HS-5 (cell line): ENCODE measurements around the gene RAPGEF6.
"Not testable (repeated sequence)": the region's sequence is repeated elsewhere in the genome, so short reads cannot be mapped to it uniquely, and the experiment has no call there.

Experiments
- DNase-seq: peaks from one replicate; pipeline ENCODE4 v3.0.0-alpha.2; 2012; ENCODE audit warnings: low read depth

The RAPGEF6 gene

GRCh38 chr5:131608597-131608996 lies 26.4 kb downstream of the RAPGEF6 start:
- DNase-seq, result no peak

DNA sequence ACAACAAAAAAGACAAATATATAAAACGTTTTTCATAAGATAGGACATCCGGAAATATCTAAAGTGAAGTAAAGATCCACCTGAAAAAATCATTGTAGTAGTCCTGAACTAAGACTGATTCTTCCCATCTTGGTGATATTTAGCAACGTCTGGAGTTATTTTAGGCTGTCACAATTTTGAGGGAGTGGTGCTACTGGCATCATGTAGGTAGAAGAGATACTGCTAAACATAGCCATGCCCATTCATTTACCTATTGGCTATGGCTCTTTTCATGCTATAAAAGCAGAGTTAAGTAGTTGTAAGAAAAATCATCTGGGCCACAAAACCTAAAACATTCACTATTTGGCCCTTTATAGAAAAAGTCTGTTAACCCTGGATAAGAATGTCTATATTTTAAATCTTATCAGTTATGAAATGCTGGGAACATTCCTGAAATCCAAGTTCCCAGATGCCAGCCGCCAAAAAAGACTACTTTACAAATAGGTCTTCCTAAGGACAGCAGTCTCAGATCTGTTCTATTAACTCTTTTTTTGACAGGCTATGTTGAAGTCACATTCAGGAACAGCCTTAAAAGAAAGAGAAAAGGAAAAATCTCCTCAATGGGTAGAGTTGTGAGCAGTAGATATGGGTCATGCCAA lies 27.0 kb downstream of the RAPGEF6 start:
- no peak for DNase-seq

DNA sequence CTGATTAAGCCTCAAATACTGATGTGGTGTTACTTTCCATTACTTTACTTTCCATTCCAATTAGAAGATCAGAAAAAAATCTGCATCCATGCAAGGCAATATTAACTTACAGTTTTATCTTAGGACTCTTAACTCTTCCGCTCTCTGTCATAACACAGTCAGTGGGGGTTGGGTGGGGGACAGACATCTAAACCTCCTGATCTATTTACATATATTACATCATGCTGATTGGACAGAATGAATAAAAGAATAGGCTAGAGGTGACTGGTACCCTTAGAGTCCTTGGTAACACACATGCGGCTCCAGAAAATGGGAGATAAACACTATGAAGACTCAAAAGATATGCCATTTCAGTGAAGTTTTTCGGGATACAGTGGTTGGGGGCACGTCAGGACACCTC lies 27.6 kb downstream of the RAPGEF6 start:
- DNase-seq, result no peak

- DNase-seq, result no peak
Observed at GRCh38 chr5:131605086-131605485, 29.9 kb downstream of the RAPGEF6 start.

DNA sequence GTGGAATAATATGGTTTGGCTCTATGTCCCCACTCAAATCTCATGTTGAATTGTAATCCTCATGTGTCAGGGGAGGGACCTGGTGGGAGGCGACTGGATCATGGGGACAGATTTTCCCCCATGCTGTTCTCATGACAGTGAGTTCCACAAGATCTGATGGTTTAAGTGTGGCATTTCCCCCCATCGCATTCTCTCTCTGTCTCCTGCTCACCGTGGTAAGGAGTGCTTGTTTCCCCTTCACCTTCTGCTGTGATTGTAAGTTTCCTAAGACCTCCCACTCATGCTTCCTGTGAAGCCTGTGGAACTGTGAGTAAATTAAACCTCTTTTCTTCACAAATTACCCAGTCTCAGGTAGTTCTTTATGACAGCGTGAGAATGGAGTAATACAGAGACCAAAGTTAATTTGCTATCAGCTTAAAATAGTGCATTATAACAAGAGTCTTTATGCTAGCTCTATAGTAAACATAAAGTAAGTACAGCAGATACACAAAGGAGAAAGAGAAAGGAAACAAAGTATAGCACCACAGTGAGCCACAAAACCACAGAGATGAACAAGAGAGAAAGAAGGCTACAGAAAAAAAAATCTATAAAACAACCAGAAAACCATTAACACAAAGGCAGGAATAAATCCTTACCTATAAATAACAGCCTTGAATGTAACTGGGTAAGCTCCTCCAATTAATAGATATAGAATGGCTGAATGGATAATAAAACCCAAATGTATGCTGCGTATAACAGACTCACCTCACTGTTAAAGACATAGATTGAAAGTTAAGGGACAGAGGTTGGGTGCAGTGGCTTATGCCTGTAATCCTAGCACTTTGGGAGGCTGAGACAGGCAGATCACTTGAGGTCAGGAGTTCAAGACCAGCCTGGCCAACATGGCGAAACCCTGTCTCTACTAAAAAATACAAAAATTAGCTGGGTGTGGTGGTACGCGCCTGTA lies 39.7 kb downstream of the RAPGEF6 start:
- DNase-seq, result no peak

DNA sequence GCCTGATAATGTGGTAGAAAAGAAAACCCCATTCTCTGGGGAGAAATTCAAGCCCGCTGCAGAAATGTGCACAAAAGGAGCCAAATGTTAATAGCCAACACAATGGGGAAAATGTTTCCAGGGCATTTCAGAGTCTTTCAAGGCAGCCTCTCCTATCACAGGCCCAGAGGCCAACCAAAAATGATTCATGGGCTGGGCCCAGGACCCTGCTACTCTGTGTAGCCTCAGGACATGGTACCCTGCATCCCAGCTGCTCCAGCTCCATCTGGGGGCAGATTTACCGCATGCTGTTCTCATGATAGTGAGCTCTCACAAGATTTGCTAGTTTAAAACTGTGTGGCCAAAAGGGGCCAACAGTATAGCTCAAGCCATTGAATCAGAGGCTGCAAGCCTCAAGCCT lies 41.1 kb downstream of the RAPGEF6 start:
- DNase-seq, result no peak

- DNase-seq, result not testable (repeated sequence)
Observed at GRCh38 chr5:131593436-131593835, 41.6 kb downstream of the RAPGEF6 start.

GRCh38 chr5:131589510-131590348 lies 45.3 kb downstream of the RAPGEF6 start:
- DNase-seq, result peak; percentile 20

- peak; percentile 26 for DNase-seq
Observed at GRCh38 chr5:131587541-131587940, 47.5 kb downstream of the RAPGEF6 start.

GRCh38 chr5:131581702-131582101 lies 53.3 kb downstream of the RAPGEF6 start:
- DNase-seq, result no peak

GRCh38 chr5:131579917-131580671 lies 54.9 kb downstream of the RAPGEF6 start:
- DNase-seq, result no peak

GRCh38 chr5:131575660-131576227 lies 59.3 kb downstream of the RAPGEF6 start:
- no peak for DNase-seq

DNA sequence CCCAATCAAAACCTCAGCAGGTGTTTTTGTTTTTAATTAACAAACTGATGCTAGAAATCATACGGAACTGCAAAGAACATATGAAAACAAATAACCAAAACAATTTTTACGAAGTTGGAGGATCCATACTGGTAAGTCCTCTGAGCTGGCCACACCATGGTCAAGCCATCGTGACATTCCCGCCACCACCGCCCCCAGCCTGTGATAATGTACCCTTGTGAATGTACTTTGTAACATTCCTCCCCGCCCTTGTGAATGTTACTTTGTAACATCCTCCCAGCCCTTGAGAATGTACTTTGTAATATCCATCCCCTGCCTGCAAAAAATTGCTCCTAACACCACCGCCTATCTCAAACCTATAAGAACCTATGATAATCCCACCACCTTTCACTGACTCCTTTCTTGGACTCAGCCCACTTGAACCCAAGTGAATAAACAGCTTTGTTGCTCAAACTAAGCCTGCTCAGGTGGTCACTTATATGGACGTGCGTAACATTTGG lies 63.3 kb downstream of the RAPGEF6 start:
- DNase-seq, result no peak

- DNase-seq, result no peak
Observed at GRCh38 chr5:131570757-131571156, 64.3 kb downstream of the RAPGEF6 start.

DNA sequence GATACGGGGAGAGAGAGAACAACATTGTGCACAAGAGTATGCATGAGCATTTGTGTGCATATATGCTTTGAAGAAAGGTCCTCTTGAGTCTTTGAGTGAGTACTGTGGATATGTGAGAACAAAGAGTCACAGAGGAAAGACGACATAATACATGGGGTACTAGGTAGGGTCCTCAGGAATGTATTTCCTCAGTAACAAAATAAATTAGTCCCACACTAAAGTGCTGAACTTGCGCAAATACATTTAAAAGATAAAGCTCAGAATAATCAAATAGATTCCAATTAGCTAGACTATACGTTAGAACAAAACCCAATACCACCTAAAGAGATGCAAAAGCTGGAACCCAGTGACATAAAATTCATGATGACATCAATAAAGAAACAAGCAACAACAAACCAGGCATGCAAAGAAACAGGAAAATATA lies 70.8 kb downstream of the RAPGEF6 start:
- DNase-seq, result no peak

DNA sequence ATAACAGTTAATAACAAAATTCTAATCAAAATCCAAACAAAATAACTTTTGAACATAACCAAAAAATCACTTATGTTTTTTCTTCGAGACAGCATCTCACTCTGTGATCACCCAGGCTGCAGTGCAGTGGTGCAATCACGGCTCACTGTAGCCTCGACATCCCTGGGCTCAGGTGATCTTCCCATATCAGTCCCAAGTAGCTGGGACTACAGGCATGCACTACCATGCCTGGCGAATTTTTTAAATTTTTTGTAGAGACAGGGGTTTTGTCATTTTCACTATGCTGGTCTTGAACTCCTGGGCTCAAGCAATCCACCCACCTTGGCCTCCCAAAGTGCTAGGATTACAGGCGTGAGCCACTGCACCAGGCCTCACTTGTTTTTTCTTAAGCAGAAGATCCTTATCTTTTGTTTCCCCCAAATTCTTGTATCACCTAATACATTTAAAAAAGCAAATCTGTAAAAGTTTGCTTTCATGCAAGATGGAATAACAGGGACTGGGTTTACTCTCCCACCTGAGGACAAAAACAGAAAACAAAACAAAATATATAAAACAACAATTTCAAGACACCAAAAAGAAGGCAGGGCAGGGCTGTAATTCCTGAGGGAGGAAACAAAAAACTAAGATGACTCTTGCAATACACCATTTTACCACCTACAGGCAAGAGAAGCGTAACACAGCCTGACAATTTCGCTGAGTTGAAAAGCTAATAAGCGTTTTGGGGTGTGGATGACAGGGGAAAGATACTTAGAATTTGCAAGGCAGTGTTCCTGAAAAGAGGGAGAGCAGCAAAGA lies 71.4 kb downstream of the RAPGEF6 start:
- DNase-seq, result no peak

DNA sequence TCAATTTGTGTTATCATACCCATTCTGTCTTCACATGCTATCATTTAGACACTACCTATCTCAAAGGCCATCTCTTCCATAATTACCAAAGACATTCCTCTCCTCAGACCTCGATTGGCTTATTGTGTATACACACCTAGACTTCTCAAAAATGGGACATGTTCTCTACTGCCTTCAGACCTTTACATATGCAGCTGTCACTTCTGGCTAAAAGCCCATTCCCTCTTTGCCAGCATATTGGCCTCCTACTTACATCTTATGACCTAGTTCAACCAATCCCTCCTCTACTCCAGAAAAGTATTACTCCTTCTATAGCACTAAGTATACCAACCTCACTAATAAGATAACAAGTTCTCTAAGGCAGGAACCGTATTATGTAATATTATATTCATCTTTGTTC lies 84.4 kb downstream of the RAPGEF6 start:
- no peak for DNase-seq

DNA sequence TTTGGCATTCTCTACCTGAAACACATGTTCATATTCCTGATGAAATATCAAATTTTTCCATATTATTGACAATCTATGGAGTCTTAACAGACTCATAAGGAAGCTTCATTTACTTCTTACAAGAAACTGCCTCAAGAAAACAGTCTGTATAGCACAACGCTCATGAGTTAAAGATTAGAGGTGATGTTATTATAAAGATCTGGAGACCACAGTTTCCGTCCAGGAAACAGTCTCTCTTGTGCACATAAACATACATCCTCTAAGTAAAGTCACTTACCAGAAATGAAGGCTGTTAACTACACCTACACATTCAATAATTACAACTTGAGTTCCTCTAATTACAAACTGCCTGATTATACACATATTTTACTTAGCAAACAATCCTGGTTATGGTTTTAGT lies 86.9 kb downstream of the RAPGEF6 start:
- DNase-seq, result no peak

DNA sequence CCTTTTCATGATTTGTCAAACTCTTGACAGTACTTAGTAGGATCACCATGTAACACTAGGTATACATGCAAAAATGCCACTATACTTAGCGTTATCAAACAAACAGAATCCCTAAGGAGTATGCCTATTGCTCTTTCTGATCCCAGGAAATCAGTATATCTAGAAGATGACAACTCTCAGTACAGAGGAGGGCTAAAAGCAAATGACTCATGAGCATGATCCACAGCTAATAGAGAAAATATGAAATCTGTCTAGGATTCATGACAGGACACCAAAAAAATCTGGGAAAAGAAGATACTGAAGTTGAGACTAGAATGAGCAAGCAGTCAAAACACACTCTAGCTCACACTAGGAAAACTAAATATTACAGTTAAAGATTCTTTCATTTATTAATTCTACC lies 89.2 kb downstream of the RAPGEF6 start:
- peak; percentile 68 for DNase-seq

DNA sequence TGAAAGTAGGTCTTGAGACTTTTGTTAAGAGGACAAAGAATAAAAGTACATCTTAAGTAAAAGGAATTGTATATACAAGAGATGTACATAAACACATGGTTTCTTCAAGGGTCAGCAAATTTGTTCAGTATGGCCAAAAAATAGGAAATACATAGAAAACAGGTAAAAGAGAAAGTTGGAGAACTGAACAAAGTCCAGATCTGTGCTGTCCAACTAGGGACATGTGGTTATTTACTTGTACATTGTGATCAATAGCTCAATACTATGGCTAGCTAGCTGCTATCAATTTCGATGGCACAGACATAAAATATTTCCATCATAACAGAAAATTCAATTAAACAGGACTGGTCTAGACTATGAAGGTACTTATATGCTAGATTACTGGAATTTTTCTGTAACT lies 92.3 kb downstream of the RAPGEF6 start:
- DNase-seq, result no peak
